GM19043 (cell line): ENCODE results near the gene BCAT1.
"Not testable (repeated sequence)": the region's sequence is repeated elsewhere in the genome, so short reads cannot be mapped to it uniquely, and the experiment has no call there.

Experiments used
- ATAC-seq: cut with Tn5 transposase; IDR thresholded peaks from one replicate; pipeline ENCODE4 v1.9.1; 2021; ENCODE audit warnings: low read depth; ENCODE audit not compliant: unreplicated experiment

The BCAT1 gene

GRCh38 chr12:24822121-24822899 is 126.6 kb downstream of the BCAT1 start:
- peak; percentile 58 for ATAC-seq

GRCh38 chr12:24821691-24822090 is 127.2 kb downstream of the BCAT1 start:
- ATAC-seq, result peak; percentile 43

GRCh38 chr12:24820872-24821271 is 128.0 kb downstream of the BCAT1 start:
- ATAC-seq, result no peak

- no peak for ATAC-seq
Measured at GRCh38 chr12:24818351-24818750, 130.6 kb downstream of the BCAT1 start.

- ATAC-seq, result peak; percentile 21
Measured at GRCh38 chr12:24815114-24815423, 133.8 kb downstream of the BCAT1 start.

- ATAC-seq, result peak; percentile 87
Measured at GRCh38 chr12:24814379-24815113, 134.4 kb downstream of the BCAT1 start.

GRCh38 chr12:24810378-24810777 is 138.5 kb downstream of the BCAT1 start:
- no peak for ATAC-seq

GRCh38 chr12:24809306-24809705 is 139.6 kb downstream of the BCAT1 start:
- ATAC-seq, result not testable (repeated sequence)

GRCh38 chr12:24808651-24809050 is 140.2 kb downstream of the BCAT1 start:
- no peak for ATAC-seq

GRCh38 chr12:24806386-24806785 is 142.5 kb downstream of the BCAT1 start:
- no peak for ATAC-seq

- no peak for ATAC-seq
Measured at GRCh38 chr12:24803430-24804245, 145.3 kb downstream of the BCAT1 start.

- ATAC-seq, result peak; percentile 89
Measured at GRCh38 chr12:24798335-24798734, 150.6 kb downstream of the BCAT1 start.

GRCh38 chr12:24797901-24798300 is 151.0 kb downstream of the BCAT1 start:
- ATAC-seq, result peak; percentile 28

- no peak for ATAC-seq
Measured at GRCh38 chr12:24796876-24797275, 152.0 kb downstream of the BCAT1 start.

- ATAC-seq, result no peak
Measured at GRCh38 chr12:24795699-24796347, 153.1 kb downstream of the BCAT1 start.

GRCh38 chr12:24791622-24792021 is 157.3 kb downstream of the BCAT1 start:
- no peak for ATAC-seq

GRCh38 chr12:24788886-24789285 is 160.0 kb downstream of the BCAT1 start:
- no peak for ATAC-seq

- ATAC-seq, result no peak
Measured at GRCh38 chr12:24780697-24781368, 168.1 kb downstream of the BCAT1 start.

GRCh38 chr12:24778486-24779304 is 170.2 kb downstream of the BCAT1 start:
- peak; percentile 71 for ATAC-seq
